Measurements from ENCODE around the gene CALN1. TPM values are rescaled to one million over a fixed set of nuclear protein-coding genes. Genes with fewer than 3 reads are reported as not detected.

Gene CALN1
- total and polyA plus RNA-seq, 2 of the 8 experiments (the other 6 are each of a cell fraction or from before 2014, with no cell fraction given) = 6.4 to 15.2 TPM

- Histone ChIP-seq H3K56ac (replicated peaks; ENCODE audit: insufficient read length, low read depth, low read length) (no peak overlapping the region), H4K8ac (ENCODE audit: extremely low read depth, insufficient read depth, low read length) (no peak overlapping the region), H4K91ac (replicated peaks; ENCODE audit: insufficient read length, low read length) (no peak overlapping the region), H2BK5ac (ENCODE audit: low read depth, low read length) (no peak overlapping the region), H2BK120ac (replicated peaks; ENCODE audit: low read depth, low read length) (no peak overlapping the region), H3K27me3 (replicated peaks in 1 of 4; ENCODE audit: control insufficient read depth in 3 of 4, extremely low read depth in 1 of 4, insufficient read depth in 3 of 4, low read length in 3 of 4) (no peaks in the 10 kb centered on the region), H2BK12ac (ENCODE audit: low read depth, low read length) (no peak overlapping the region), H2BK20ac (ENCODE audit: low read length) (no peak overlapping the region), H3K36me3 (ENCODE audit: control insufficient read depth in 2 of 4, insufficient read depth in 4 of 4, low read length in 3 of 4) (no peaks in the 10 kb centered on the region), H3K23me2 (ENCODE audit: low read depth, low read length) (no peaks in the 10 kb centered on the region), H2BK15ac (ENCODE audit: low read length) (no peak overlapping the region), H3K4ac (replicated peaks; ENCODE audit: insufficient read length, low read depth, low read length) (no peak overlapping the region), H4K5ac (ENCODE audit: insufficient read length, low read depth, low read length) (no peak overlapping the region), H3K4me2 (ENCODE audit: insufficient read depth in 1 of 2, low read depth in 2 of 2, low read length in 2 of 2) (no peak overlapping the region), H3K4me3 (ENCODE audit: extremely low read depth in 1 of 4, insufficient read depth in 2 of 4, low read depth in 3 of 4, low read length in 4 of 4) (no peak overlapping the region), H3K23ac (ENCODE audit: insufficient read length) (no peak overlapping the region), H3K9ac (replicated peaks in 1 of 4; ENCODE audit: extremely low read depth in 1 of 4, low read depth in 3 of 4, low read length in 3 of 4) (no peak overlapping the region), H4K20me1 (replicated peaks in 1 of 2; ENCODE audit: control insufficient read depth in 1 of 2, insufficient read depth in 2 of 2, low read length in 2 of 2) (no peaks in the 10 kb centered on the region), H3K4me1 (replicated peaks in 1 of 4; ENCODE audit: control insufficient read depth in 3 of 4, insufficient read depth in 4 of 4, low read length in 3 of 4) (peaks cover 0 to 3% (median 0%) of the 10 kb centered on the region in 4 experiments; a peak in 1 of 7 replicates), H3K79me2 (ENCODE audit: control insufficient read depth in 1 of 2, insufficient read depth in 2 of 2, low read length in 2 of 2) (no peaks in the 10 kb centered on the region), H3K14ac (ENCODE audit: insufficient read length) (no peak overlapping the region), H3K18ac (ENCODE audit: extremely low read depth, low read length) (no peak overlapping the region), H3K9me3 (ENCODE audit: insufficient read depth in 2 of 2, low read depth in 1 of 2, low read length in 1 of 2) (no peaks in the 10 kb centered on the region), H3K79me1 (ENCODE audit: low read depth, low read length) (no peaks in the 10 kb centered on the region), H2AK5ac (ENCODE audit: low read depth, low read length) (no peak overlapping the region), H2AFZ (ENCODE audit: low read length) (no peak overlapping the region), H3K27ac (ENCODE audit: low read depth, low read length) (no peak overlapping the region)
- no peak for DNase-seq (ENCODE audit: low read depth in 1 of 2, low spot score in 2 of 2)
- FAIRE-seq = no peak
- ChIA-PET POLR2A (ENCODE audit: partially characterized antibody) (no interaction called here), CTCF (ENCODE audit: partially characterized antibody) (no interaction called here)
- whole genome bisulfite sequencing, 2 experiments (ENCODE audit: extremely low coverage in 1 of 2, insufficient coverage in 1 of 2, insufficient read length in 1 of 2, insufficient replicate concordance in 2 of 2, low coverage in 1 of 2, low lambda C conversion rate in 2 of 2, missing lambda C conversion rate in 1 of 2) = 78% methylated on average over 1 of the region's 1 CpG; no CpG with 5 or more reads in 1 of the 2 experiments
- TF ChIP-seq USF2 (IDR thresholded peaks at IDR 0.05; ENCODE audit: low read length) (no peak), EP300 (IDR thresholded peaks at IDR 0.05; ENCODE audit: borderline replicate concordance in 1 of 2, low read depth in 2 of 2, low read length in 2 of 2) (no peak), RAD21 (IDR thresholded peaks at IDR 0.05 in 1 of 2, conservative IDR thresholded peaks at IDR 0.05 in 1 of 2; ENCODE audit: low read depth in 2 of 2, low read length in 2 of 2) (no peak), BCL11A (IDR thresholded peaks at IDR 0.05; ENCODE audit: low read depth in 2 of 2, low read length in 2 of 2) (no peak), CHD2 (IDR thresholded peaks at IDR 0.05; ENCODE audit: low read length) (no peak), CEBPB (IDR thresholded peaks at IDR 0.05; ENCODE audit: low read depth, low read length) (no peak), SAP30 (IDR thresholded peaks at IDR 0.05; ENCODE audit: insufficient read depth, insufficient replicate concordance, low read length) (no peak), ZNF274 (IDR thresholded peaks at IDR 0.05; ENCODE audit: borderline replicate concordance, extremely low read depth, low read length) (no peak), SUZ12 (IDR thresholded peaks at IDR 0.05; ENCODE audit: low read length) (no peak), CREB1 (IDR thresholded peaks at IDR 0.05) (no peak), FOSL1 (IDR thresholded peaks at IDR 0.05; ENCODE audit: insufficient read depth, low read depth, low read length) (no peak), MAFK (IDR thresholded peaks at IDR 0.05; ENCODE audit: low read depth, low read length) (no peak)
- TF ChIP-seq, protein P1, sequence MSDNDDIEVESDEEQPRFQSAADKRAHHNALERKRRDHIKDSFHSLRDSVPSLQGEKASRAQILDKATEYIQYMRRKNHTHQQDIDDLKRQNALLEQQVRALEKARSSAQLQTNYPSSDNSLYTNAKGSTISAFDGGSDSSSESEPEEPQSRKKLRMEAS (IDR thresholded peaks at IDR 0.05) = no peak
These were observed 376.9 kb downstream of the CALN1 start for GRCh38 chr7:72035266-72035665.

Data from H1 (cell line).